GM10266 (cell line): ENCODE measurements around the gene TMEM92.

ENCODE experiments used
- DNase-seq: peaks from one replicate; pipeline ENCODE4 v3.0.0; 2012; ENCODE audit errors: extremely low spot score
- CTCF ChIP-seq: IDR thresholded peaks from 2 replicates; pipeline ENCODE4 v1.5.1; 2012; ENCODE audit warnings: mild to moderate bottlenecking, low read depth; ENCODE audit not compliant: control insufficient read depth, insufficient read depth; ENCODE audit errors: missing control alignments

Gene TMEM92

GRCh38 chr17:50288306-50288705 lies 14.0 kb downstream of the TMEM92 start:
- DNase-seq: no peak
- no peak for TF ChIP-seq CTCF

DNA sequence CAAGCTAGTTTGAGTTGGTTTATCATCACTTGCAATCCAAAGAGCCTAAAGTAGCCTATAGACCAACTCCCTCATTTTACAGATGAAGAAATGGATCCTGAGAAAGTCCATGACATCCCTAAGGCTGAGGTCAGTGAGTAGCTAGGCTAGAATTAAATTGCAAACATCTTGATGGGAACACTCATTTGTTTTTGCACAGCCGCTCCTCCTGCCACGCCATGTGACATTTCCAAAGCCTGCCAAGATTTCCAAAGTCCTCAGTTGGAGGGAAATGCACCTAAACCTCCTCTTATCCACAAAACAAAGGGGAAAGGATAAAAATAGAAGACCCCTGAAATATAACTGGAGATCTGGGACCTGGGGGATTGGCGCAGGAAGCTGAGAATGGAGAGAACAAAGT lies 15.0 kb downstream of the TMEM92 start:
- TF ChIP-seq CTCF: no peak
- no peak for DNase-seq

DNA sequence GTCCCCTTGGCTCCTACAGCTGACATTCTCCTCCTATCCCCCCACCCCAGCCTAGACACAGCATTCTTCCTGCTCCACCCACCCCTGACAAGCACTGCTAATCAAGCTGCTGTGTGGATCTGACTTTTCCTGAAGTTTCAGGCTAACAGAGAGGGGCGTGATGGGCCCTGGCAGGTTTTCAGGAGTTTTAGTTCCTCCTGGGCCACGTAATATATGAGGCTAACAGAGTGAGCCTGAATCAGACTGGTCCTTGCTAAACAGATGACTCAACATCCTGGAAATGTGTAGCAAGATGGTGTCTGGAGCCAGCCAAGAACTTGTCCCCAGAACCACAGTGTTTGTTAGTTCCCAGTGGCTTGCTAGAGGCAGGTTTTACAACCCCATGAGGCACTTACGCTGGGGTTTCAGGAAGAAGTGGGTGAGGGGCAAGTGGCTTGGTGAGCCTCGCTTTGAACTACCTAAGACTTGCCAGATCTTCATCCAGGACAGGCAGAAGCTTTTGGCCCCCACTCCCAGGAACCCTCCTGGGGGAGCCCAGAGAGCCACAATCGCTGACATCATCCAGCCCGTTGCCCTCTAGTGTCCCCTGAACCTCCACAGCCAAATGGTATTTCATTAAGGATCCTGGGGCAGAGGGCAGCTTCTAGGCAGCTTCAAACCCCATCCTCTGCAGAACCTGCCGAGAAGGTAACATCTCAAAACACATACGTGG lies 15.9 kb downstream of the TMEM92 start:
- DNase-seq: no peak
- TF ChIP-seq CTCF: no peak

- TF ChIP-seq CTCF: no peak
- DNase-seq: no peak
Measured at GRCh38 chr17:50290933-50291332, 16.7 kb downstream of the TMEM92 start.

DNA sequence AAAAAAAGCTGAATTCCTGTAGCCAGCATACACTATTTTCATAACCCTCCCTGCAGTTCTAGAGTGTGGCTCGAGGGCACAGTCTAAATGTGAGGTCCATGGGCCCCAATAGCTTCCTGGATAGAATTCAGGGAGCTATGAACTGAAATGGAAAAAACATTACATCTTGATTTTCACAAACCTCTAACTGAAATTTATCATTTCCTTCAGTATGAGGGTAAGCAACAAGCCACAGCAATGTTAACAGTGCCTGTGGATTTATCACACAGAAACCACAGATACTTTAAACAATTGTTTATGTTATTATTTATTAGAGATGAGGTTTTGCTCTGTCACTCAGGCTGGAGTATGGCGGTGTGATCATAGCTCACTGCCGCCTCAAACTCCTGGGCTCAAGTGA lies 18.2 kb downstream of the TMEM92 start:
- no peak for DNase-seq
- TF ChIP-seq CTCF: no peak

- TF ChIP-seq CTCF: no peak
- DNase-seq: no peak
Measured at GRCh38 chr17:50295021-50295420, 20.8 kb downstream of the TMEM92 start.

- TF ChIP-seq CTCF: peak; percentile 98
- DNase-seq: peak; percentile 79
Measured at GRCh38 chr17:50297407-50297865, 23.2 kb downstream of the TMEM92 start.
